Astrocyte of the cerebellum (primary cell): Measurements from ENCODE around the gene GALR2.
"Not testable (repeated sequence)": the region's sequence is repeated elsewhere in the genome, so short reads cannot be mapped to it uniquely, and the experiment has no call there.

Experiments used
- DNase-seq: peaks from one replicate; pipeline ENCODE4 v3.0.0-alpha.2; 2011; ENCODE audit warnings: low read depth
- H3K4me3 ChIP-seq: 2 replicates; pipeline ENCODE4 v1.5.1; 2011; ENCODE audit warnings: mild to moderate bottlenecking, low read depth, low read length, moderate library complexity
- in situ Hi-C: cut with HindIII; loops from 2 replicates; pipeline ENCODE4 v1.10.0; 2017; ENCODE audit warnings: low sequenced_read_pairs
- TF ChIP-seq, protein P1 (sequence below): IDR thresholded peaks from 2 replicates; pipeline ENCODE4 v1.5.1; 2012; ENCODE audit warnings: low read length, low read depth, moderate library complexity, mild to moderate bottlenecking; ENCODE audit errors: missing control alignments

The GALR2 gene

DNA sequence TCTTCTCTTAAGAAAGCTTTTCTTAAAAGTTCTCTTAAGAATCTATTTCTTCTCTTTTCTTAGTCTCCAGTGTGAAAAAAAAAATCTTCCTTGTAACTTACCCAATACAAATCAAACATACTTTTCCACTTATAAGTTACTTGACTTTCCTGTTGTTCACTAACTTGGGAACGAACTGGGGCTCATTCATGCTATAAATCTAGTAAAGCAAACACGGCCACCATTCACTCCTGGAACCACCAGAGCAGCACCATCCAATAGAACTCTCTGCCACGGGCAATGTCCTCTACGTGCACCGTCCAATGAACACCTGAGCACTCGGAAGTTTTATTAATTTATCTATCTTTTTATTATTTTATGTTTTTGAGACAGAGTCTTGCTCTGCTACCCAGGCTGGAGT lies 23.0 kb upstream of the GALR2 start:
- in situ Hi-C loops: no loop called here
- no peak overlapping the region for H3K4me3 ChIP-seq
- TF ChIP-seq, protein P1, sequence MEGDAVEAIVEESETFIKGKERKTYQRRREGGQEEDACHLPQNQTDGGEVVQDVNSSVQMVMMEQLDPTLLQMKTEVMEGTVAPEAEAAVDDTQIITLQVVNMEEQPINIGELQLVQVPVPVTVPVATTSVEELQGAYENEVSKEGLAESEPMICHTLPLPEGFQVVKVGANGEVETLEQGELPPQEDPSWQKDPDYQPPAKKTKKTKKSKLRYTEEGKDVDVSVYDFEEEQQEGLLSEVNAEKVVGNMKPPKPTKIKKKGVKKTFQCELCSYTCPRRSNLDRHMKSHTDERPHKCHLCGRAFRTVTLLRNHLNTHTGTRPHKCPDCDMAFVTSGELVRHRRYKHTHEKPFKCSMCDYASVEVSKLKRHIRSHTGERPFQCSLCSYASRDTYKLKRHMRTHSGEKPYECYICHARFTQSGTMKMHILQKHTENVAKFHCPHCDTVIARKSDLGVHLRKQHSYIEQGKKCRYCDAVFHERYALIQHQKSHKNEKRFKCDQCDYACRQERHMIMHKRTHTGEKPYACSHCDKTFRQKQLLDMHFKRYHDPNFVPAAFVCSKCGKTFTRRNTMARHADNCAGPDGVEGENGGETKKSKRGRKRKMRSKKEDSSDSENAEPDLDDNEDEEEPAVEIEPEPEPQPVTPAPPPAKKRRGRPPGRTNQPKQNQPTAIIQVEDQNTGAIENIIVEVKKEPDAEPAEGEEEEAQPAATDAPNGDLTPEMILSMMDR: no peak
- DNase-seq: no peak

DNA sequence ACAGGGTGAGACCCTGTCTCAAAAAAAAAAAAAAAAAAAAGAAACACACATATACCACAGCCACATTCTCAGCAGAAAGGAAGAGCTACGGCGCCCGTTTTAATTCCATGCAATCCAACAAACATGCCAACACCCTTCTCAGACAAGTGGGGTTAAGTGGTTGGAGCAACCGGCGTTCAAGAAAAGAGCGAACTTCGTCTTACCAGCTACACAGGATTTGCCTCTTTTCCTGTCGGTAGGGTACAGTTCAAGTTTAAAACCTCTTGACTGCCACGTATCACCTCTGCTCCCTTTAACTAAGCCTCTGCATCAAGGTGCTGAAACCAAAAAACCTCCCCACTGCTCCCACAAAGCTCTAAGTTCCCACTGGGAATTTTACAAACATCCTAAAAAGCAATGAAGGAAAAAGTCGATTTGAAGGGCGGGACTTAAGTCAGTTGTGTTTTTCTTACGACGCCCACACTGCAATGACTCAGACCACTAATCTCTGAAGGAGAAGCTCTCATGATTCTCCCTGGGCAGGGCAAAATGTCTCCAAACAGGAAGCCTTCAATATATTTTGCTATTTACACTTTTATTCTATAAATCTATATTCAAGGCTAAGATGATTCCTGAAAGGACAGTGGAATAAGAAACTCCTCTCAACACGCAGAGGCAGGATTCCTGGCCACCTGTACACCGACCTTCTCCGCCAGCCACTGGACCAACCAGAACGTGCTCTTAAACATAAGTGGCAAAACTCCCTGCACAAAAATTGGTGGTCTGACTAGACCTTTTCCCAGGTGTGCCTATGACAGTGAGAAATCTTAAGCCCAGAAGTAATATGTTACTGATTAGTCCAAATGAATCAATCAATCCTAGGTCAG lies 21.1 kb upstream of the GALR2 start:
- no peak overlapping the region for H3K4me3 ChIP-seq
- in situ Hi-C loops: no loop called here
- TF ChIP-seq, protein P1: no peak
- no peak for DNase-seq

DNA sequence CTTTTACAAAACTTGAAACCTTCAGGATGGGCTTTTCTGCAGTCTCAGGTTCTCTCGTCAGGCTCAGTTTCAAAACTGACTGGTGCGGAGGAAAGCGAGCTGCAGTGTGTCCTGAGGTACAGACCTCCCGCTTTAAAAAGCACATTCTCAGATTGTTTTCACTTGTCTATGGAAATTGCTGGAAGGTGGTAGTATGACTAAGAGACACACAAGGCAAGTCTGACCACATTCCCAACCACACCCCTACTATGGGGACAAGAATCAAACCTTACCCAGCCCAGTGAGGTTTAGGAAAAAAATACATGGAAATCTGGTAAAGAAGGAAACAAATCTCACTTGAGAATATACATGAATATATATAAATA lies 20.5 kb upstream of the GALR2 start:
- in situ Hi-C loops: no loop called here
- TF ChIP-seq, protein P1: no peak

DNA sequence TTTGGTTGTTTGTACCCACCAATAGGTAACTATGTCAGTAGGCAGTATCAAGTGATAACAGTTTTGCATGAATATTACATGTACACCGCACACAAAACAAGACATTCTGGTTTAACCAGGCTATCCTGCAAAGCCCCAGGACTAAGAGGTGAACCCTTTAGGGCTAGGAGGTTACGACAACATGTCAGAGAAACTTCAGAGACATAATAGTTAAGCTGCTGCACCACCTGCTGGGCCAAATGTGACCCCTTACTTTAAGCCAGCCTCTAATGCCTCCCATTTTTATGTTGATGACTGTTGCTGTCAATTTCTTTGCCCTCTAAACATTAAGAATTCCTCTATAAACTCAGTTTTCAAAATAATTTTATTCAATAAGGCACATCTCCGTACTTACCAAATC lies 17.7 kb upstream of the GALR2 start:
- TF ChIP-seq, protein P1: no peak
- in situ Hi-C loops: no loop called here
- no peak overlapping the region for H3K4me3 ChIP-seq
- no peak for DNase-seq

More for the DNA sequence above, 20.5 kb upstream of the GALR2 start:
- DNase-seq: no peak
- H3K4me3 ChIP-seq: no peak overlapping the region

DNA sequence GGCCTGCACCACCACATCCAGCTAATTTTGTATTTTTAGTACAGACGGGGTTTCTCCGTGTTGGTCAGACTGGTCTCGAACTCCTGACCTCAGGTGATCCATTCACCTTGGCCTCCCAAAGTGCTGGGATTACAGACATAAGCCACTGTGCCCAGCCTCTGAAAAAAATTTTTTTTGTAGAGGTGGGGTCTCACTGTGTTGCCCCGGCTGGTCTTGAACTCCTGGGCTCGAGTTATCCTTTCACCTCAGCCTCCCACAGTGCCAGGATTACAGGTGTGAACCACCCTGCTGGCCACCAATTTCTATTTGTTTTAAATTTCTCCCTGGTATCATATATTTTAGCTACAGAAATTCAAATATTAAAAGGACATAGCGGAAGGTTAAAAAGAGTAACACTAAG lies 16.3 kb upstream of the GALR2 start:
- H3K4me3 ChIP-seq, in situ Hi-C loops: not testable (repeated sequence)

DNA sequence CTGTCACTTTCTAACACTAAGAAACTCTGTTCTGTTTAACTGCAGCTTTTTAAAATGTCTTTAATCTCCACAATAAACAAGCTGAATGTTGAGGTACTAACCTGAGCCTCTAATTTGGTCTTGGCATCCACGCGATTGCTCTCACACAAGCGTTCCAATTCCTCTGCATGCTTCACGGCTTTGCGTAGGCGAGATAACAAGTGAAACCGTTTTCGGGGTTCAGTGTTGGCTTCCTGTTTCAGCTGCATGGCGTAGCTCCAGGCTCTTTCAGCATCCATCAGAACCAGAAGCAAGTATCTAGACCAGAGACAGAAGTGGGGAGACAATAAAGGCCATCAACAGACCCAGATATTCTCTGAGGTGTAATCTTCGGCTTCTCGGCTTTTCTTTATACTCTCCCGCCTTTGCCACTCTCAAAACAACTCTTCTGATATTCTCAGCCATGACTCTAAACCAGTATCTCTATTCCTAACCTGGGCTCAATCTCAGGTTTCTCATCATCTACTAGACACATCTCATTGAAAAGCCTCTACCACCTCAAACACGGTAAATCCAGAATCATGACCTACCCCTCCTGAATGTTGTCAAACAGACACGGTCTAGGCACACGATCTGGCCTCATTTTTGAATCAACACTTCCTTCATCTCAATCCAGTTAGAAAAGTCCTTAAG lies 10.6 kb upstream of the GALR2 start:
- in situ Hi-C loops: no loop called here
- TF ChIP-seq, protein P1: no peak
- H3K4me3 ChIP-seq: no peak overlapping the region
- DNase-seq: no peak

More for the DNA sequence above, 16.3 kb upstream of the GALR2 start:
- DNase-seq: not testable (repeated sequence)

DNA sequence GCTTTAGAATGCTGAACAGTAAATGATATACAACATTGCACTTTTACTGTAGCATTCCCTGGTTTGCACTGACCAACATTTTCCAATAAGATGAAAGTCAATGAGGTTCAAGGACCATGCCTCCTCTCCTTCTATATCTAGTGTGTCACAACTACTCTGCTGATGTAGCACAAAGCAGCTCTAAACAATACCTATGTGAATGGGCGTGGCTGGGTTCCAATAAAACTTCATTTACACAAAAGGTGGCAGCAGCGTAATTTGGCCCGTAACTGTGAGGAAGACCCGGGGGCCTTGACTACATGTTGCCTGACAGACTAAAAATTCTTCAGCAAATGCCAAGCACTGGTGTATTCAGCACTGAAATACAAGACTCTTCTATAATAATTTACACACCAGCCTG lies 8.8 kb upstream of the GALR2 start:
- in situ Hi-C loops: no loop called here
- no peak overlapping the region for H3K4me3 ChIP-seq
- DNase-seq: no peak
- TF ChIP-seq, protein P1: no peak
